Panc1 (cell line): ENCODE results near the gene TMEM239. TPM values are rescaled to one million over a fixed set of nuclear protein-coding genes. Genes with fewer than 3 reads are reported as not detected.

Source experiments
- ATAC-seq: fragments of 200-7000 bp; cut with Tn5 transposase; 2 replicates; pipeline ENCODE4 v1.9.1; 2020; ENCODE audit warnings: mild to moderate bottlenecking, moderate library complexity
- BruUV-seq: library from RNA; stranded (reverse); fragments of 400-500 nt; replicated peaks from 2 replicates; lab custom pipeline; 2021; lab: Mats Ljungman, UMichigan
- CTCF ChIA-PET: fragments of 300-600 bp; sonication (Branson Sonifier 250); formaldehyde crosslinking; loops from one replicate; lab custom pipeline; 2022; ENCODE audit warnings: antibody characterized with exemption; lab: Charles Lee
- POLR2A ChIA-PET: fragments of 300-600 bp; sonication (Branson Sonifier 250); formaldehyde crosslinking; loops from one replicate; lab custom pipeline; 2022; ENCODE audit warnings: antibody characterized with exemption; lab: Charles Lee
- DNase-seq: peaks from one replicate; pipeline ENCODE4 v3.0.0-alpha.2; 2010; ENCODE audit warnings: low read depth, low spot score
- H3K27ac ChIP-seq: 2 replicates; pipeline ENCODE4 v1.5.1; 2011; ENCODE audit warnings: mild to moderate bottlenecking, low read length, inconsistent platforms
- H3K27me3 ChIP-seq: fragments of 200-500 bp; sonication (Bioruptor generic); 2 replicates; pipeline ENCODE4 v1.6.0; 2014; ENCODE audit warnings: low read length, inconsistent platforms; ENCODE audit not compliant: control insufficient read depth, insufficient read depth
- H3K36me3 ChIP-seq: fragments of 200-500 bp; sonication (Bioruptor generic); 2 replicates; pipeline ENCODE4 v1.5.1; 2014; ENCODE audit warnings: inconsistent platforms, mild to moderate bottlenecking, low read length, moderate library complexity; ENCODE audit not compliant: control insufficient read depth, insufficient read depth
- H3K4me1 ChIP-seq: 2 replicates; pipeline ENCODE4 v1.5.1; 2011; ENCODE audit warnings: inconsistent platforms, mild to moderate bottlenecking, low read length, moderate library complexity; ENCODE audit not compliant: control insufficient read depth, insufficient read depth
- H3K4me3 ChIP-seq, 2 experiments: 2 replicates each; pipeline ENCODE4 v1.5.1; 2011 to 2012; ENCODE audit warnings: low read depth in 2 of 2, low read length in 2 of 2, mild to moderate bottlenecking in 2 of 2, inconsistent platforms in 1 of 2, moderate library complexity in 1 of 2
- H3K9me3 ChIP-seq: fragments of 200-500 bp; sonication (Bioruptor generic); 2 replicates; pipeline ENCODE4 v1.5.1; 2014; ENCODE audit warnings: low read depth, mild to moderate bottlenecking, inconsistent platforms, low read length, moderate library complexity; ENCODE audit not compliant: control insufficient read depth, insufficient read depth
- CTCF ChIP-seq: fragments of 450-650 bp; IDR thresholded peaks from 2 replicates; pipeline ENCODE4 v1.5.1; 2017; ENCODE audit warnings: mild to moderate bottlenecking
- REST ChIP-seq, 2 experiments: IDR thresholded peaks; 2 replicates each; pipeline ENCODE4 v1.6.1; 2011 to 2012; ENCODE audit warnings: low read depth in 2 of 2, control low read depth in 1 of 2, low read length in 1 of 2, mild to moderate bottlenecking in 1 of 2, moderate library complexity in 1 of 2; ENCODE audit not compliant: insufficient read depth in 1 of 2
- TCF7L2 ChIP-seq: IDR thresholded peaks from 2 replicates; pipeline ENCODE4 v1.6.1; 2011; ENCODE audit warnings: mild to moderate bottlenecking, low read depth, low read length, inconsistent platforms
- in situ Hi-C: cut with HindIII; loops from 2 replicates; pipeline ENCODE4 v1.10.0; 2016; ENCODE audit warnings: low sequenced_read_pairs, low pct_unique_long_range_greater_than_20kb
- intact Hi-C: fragments of 100-400 bp; cut with micrococcal nuclease; formaldehyde crosslinking; loops from one replicate; pipeline ENCODE4 v1.10.0; 2022; ENCODE audit not compliant: unreplicated experiment
- total RNA-seq: library from RNA; stranded (reverse); gene quantifications from one replicate; pipeline ENCODE4 v1.2.1, GENCODE V29; 2021; ENCODE audit not compliant: unreplicated experiment

TMEM239 gene
- total RNA-seq, 1 experiment from 2014 or later: not detected

- no peaks in the 10 kb centered on the region for H3K36me3 ChIP-seq
- in situ Hi-C loops (no loop called here), intact Hi-C loops (no loop called here)
- no peaks in the 10 kb centered on the region; the same call in 1 of the 2 replicates for H3K4me1 ChIP-seq
- TF ChIP-seq TCF7L2 (no peak), REST (IDR thresholded peaks at IDR 0.05; ENCODE audit: insufficient read depth in 1 of 2, low read depth in 2 of 2, low read length in 1 of 2) (no peak)
- DNase-seq: no peak
- ChIA-PET CTCF (no interaction called here), POLR2A (no interaction called here)
- H3K4me3 ChIP-seq: no peak overlapping the region
- H3K27me3 ChIP-seq: peaks cover 18% of the 10 kb centered on the region
- ATAC-seq: no peak
- H3K9me3 ChIP-seq: no peaks in the 10 kb centered on the region
- BruUV-seq: no TSS peak
- no peak overlapping the region for H3K27ac ChIP-seq
Measured at GRCh38 chr20:2797136-2797983, 18.8 kb upstream of the TMEM239 start.

- no TSS peak for BruUV-seq
- DNase-seq (no peak), ATAC-seq (no peak)
- Histone ChIP-seq H3K4me1 (no peaks in the 10 kb centered on the region; the same call in 1 of the 2 replicates), H3K27me3 (peaks cover 17% of the 10 kb centered on the region; the same call in 1 of the 2 replicates), H3K4me3 (no peak overlapping the region), H3K27ac (no peak overlapping the region), H3K9me3 (no peaks in the 10 kb centered on the region), H3K36me3 (no peaks in the 10 kb centered on the region)
- intact Hi-C loops (no loop called here), in situ Hi-C loops (no loop called here)
- TF ChIP-seq REST (IDR thresholded peaks at IDR 0.05; ENCODE audit: insufficient read depth in 1 of 2, low read depth in 2 of 2, low read length in 1 of 2) (no peak), CTCF (no peak), TCF7L2 (no peak)
- CTCF ChIA-PET: no interaction called here
- POLR2A ChIA-PET: no interaction called here
Measured at GRCh38 chr20:2798095-2798805, 17.9 kb upstream of the TMEM239 start.
